K562 (cell line): ENCODE measurements around the gene NTM. TPM values are rescaled to one million over a fixed set of nuclear protein-coding genes. Genes with fewer than 3 reads are reported as not detected.
"Not testable (repeated sequence)": the region's sequence is repeated elsewhere in the genome, so short reads cannot be mapped to it uniquely, and the experiment has no call there.

ENCODE experiments used
- ATAC-seq: fragments of 200-7000 bp; cut with Tn5 transposase; 3 replicates; pipeline ENCODE4 v1.9.1; 2020; ENCODE audit warnings: moderate library complexity
- BruUV-seq: library from RNA; stranded (reverse); fragments of 400-500 nt; replicated peaks from 2 replicates; lab custom pipeline; 2021; lab: Mats Ljungman, UMichigan
- CTCF ChIA-PET: fragments of 300-600 bp; formaldehyde crosslinking; extraction: SDS; loops from one replicate; lab custom pipeline; 2021; ENCODE audit warnings: low intra/inter-chr PET ratio; lab: Yijun Ruan, JAX
- POLR2A ChIA-PET: fragments of 300-600, 350-650 bp; sonication (Branson Sonifier 250); formaldehyde crosslinking; extraction: SDS; loops from one replicate; lab custom pipeline; 2021; ENCODE audit warnings: antibody characterized with exemption, inconsistent platforms; lab: Yijun Ruan, JAX
- DNase-seq, 4 experiments: peaks; one replicate each; pipeline versions ENCODE4 v3.0.0 to v3.0.0-alpha.2; 2011 to 2018; ENCODE audit warnings: low spot score in 3 of 4, mixed read lengths in 3 of 4; ENCODE audit errors: extremely low read depth in 1 of 4
- FAIRE-seq: peaks from 2 replicates; lab custom pipeline; 2011; peaks lifted over from hg19 to GRCh38; lab: Jason Lieb, UNC
- H2AFZ ChIP-seq: 2 replicates; pipeline ENCODE4 v1.6.0; 2011; ENCODE audit warnings: low read depth, low read length, control low read depth, inconsistent platforms
- H3K27ac ChIP-seq: fragments of 200-600 bp; 3 replicates; pipeline ENCODE4 v1.8.0; 2011; ENCODE audit warnings: low read depth, mild to moderate bottlenecking, control low read depth, inconsistent platforms, low read length, moderate library complexity, mixed read lengths; ENCODE audit errors: extremely low read depth
- H3K27me3 ChIP-seq, 2 experiments: fragments of 300-600 bp in 1 of 2; 2 replicates in 1 of 2; 3 replicates in 1 of 2; pipeline versions ENCODE4 v1.6.0 to v1.8.0; 2011; ENCODE audit warnings: inconsistent platforms in 2 of 2, low read length in 2 of 2, mild to moderate bottlenecking in 1 of 2, mixed read lengths in 1 of 2, moderate library complexity in 1 of 2; ENCODE audit not compliant: control insufficient read depth in 2 of 2, insufficient read depth in 2 of 2
- H3K36me3 ChIP-seq: fragments of 300-600 bp; 3 replicates; pipeline ENCODE4 v1.8.0; 2011; ENCODE audit warnings: mild to moderate bottlenecking, low read length, inconsistent platforms; ENCODE audit not compliant: control insufficient read depth, insufficient read depth
- H3K4me1 ChIP-seq, 2 experiments: fragments of 200-600 bp in 1 of 2; replicated peaks in 1 of 2; 2 replicates in 1 of 2; 3 replicates in 1 of 2; pipeline versions ENCODE4 v1.5.1 to v1.8.0; 2011; ENCODE audit warnings: inconsistent platforms in 2 of 2, low read length in 2 of 2, mild to moderate bottlenecking in 1 of 2, mixed read lengths in 1 of 2, moderate library complexity in 1 of 2; ENCODE audit not compliant: control insufficient read depth in 2 of 2, insufficient read depth in 2 of 2
- H3K4me2 ChIP-seq: 2 replicates; pipeline ENCODE4 v1.6.1; 2011; ENCODE audit warnings: low read length, control low read depth, inconsistent platforms, mixed read lengths; ENCODE audit not compliant: insufficient read depth
- H3K4me3 ChIP-seq: fragments of 200-600 bp; sonication (generic), shearing (Covaris generic); 2 replicates; pipeline ENCODE4 v1.5.1; 2016; ENCODE audit warnings: control low read depth, inconsistent platforms
- H3K79me2 ChIP-seq: fragments of 200-600 bp; 3 replicates; pipeline ENCODE4 v1.8.0; 2011; ENCODE audit warnings: low read length, inconsistent platforms; ENCODE audit not compliant: control insufficient read depth, insufficient read depth
- H3K9ac ChIP-seq, 2 experiments: 2 replicates each; pipeline versions ENCODE4 v1.6.0 to v1.6.1; 2011; ENCODE audit warnings: low read depth in 2 of 2, low read length in 2 of 2, control low read depth in 1 of 2, inconsistent platforms in 1 of 2, mild to moderate bottlenecking in 1 of 2, mixed read lengths in 1 of 2; ENCODE audit not compliant: insufficient read depth in 1 of 2
- H3K9me1 ChIP-seq: one replicate; pipeline ENCODE4 v1.6.0; 2011; ENCODE audit warnings: inconsistent platforms, mild to moderate bottlenecking, low read length, moderate library complexity; ENCODE audit not compliant: control insufficient read depth, insufficient read depth
- H3K9me3 ChIP-seq: replicated peaks from 2 replicates; pipeline ENCODE4 v1.5.1; 2011; ENCODE audit warnings: low read depth, low read length, inconsistent platforms; ENCODE audit not compliant: control insufficient read depth, insufficient read depth
- H4K20me1 ChIP-seq: replicated peaks from 2 replicates; pipeline ENCODE4 v1.6.1; 2011; ENCODE audit warnings: low read length, inconsistent platforms, mixed read lengths; ENCODE audit not compliant: control insufficient read depth, insufficient read depth
- BCL6 ChIP-seq: fragments of 250-450 bp; sonication (Bioruptor Pico); IDR thresholded peaks from 2 replicates; pipeline ENCODE4 v1.4.0; 2020
- EP400 ChIP-seq: fragments of 450-650 bp; IDR thresholded peaks from 2 replicates; pipeline ENCODE4 v1.6.1; 2017; ENCODE audit warnings: antibody characterized with exemption, mild to moderate bottlenecking, moderate library complexity
- GTF3C2 ChIP-seq: IDR thresholded peaks from 3 replicates; pipeline ENCODE4 v1.6.1; 2011; ENCODE audit warnings: borderline replicate concordance, mild to moderate bottlenecking, moderate library complexity; ENCODE audit not compliant: insufficient read length; ENCODE audit errors: extremely low read depth
- HNRNPH1 ChIP-seq: fragments of 200-400 bp; formaldehyde crosslinking; optimal IDR thresholded peaks from 2 replicates; pipeline ENCODE3; 2017; ENCODE audit warnings: low read depth, mild to moderate bottlenecking, low read length, moderate library complexity
- NR1H2 ChIP-seq: sonication (generic); formaldehyde crosslinking; IDR thresholded peaks from 2 replicates; pipeline ENCODE4 v1.4.0; 2020; ENCODE audit warnings: mild to moderate bottlenecking, missing genetic modification reagents
- NR2C1 ChIP-seq, 2 experiments: fragments of 450-650 bp; IDR thresholded peaks; 2 replicates each; pipeline ENCODE4 v1.6.1; 2017; ENCODE audit warnings: mild to moderate bottlenecking in 2 of 2, antibody characterized with exemption in 1 of 2, inconsistent platforms in 1 of 2, missing compliant biosample characterization in 1 of 2, missing genetic modification characterization in 1 of 2
- PHB ChIP-seq: fragments of 250-450 bp; sonication (Bioruptor Pico); IDR thresholded peaks from 2 replicates; pipeline ENCODE4 v1.5.0; 2021
- RBM25 ChIP-seq: fragments of 200-400 bp; formaldehyde crosslinking; IDR thresholded peaks from 2 replicates; pipeline ENCODE4 v1.6.1; 2018; ENCODE audit warnings: low read length, low read depth, moderate library complexity; ENCODE audit not compliant: severe bottlenecking
- RFX7 ChIP-seq: fragments of 250-450 bp; sonication (Bioruptor Pico); IDR thresholded peaks from 2 replicates; pipeline ENCODE4 v1.5.1; 2021; ENCODE audit warnings: mild to moderate bottlenecking
- TRIM28 ChIP-seq: fragments of 450-650 bp; IDR thresholded peaks from 2 replicates; pipeline ENCODE4 v1.6.1; 2017
- ZBTB9 ChIP-seq: fragments of 450-650 bp; formaldehyde crosslinking; IDR thresholded peaks from 2 replicates; pipeline ENCODE4 v1.4.0; 2020; ENCODE audit warnings: mild to moderate bottlenecking, moderate library complexity
- ZNF589 ChIP-seq: fragments of 200-800 bp; sonication (Bioruptor generic); IDR thresholded peaks from 2 replicates; pipeline ENCODE4 v1.6.1; 2016; ENCODE audit warnings: low read depth, missing genetic modification characterization, missing compliant biosample characterization
- ZNF830 ChIP-seq: fragments of 250-450 bp; sonication (Bioruptor Pico); IDR thresholded peaks from 2 replicates; pipeline ENCODE4 v1.5.0; 2021; ENCODE audit warnings: mild to moderate bottlenecking
- WGBS: fragments of 100-300 bp; shearing (Covaris generic); methylation state at CpG from one replicate; pipeline ENCODE4 v1.1.6; 2016; ENCODE audit warnings: low coverage, mixed read lengths; ENCODE audit not compliant: insufficient coverage; ENCODE audit errors: missing lambda C conversion rate; 5-methylcytosine and 5-hydroxymethylcytosine counted together
- in situ Hi-C: fragments of 300-500 bp; cut with MboI; formaldehyde crosslinking; loops from 4 replicates; pipeline ENCODE4 v1.15.0; 2018; ENCODE audit warnings: inconsistent platforms, mixed read lengths
- intact Hi-C: fragments of 100-400 bp; cut with micrococcal nuclease; formaldehyde crosslinking; loops from 2 replicates; pipeline ENCODE4 v1.14.2; 2022
- polyA plus RNA-seq, 8 experiments: library from polyadenylated mRNA; depleted of rRNA in 4 of 8; stranded (reverse) in 5 of 8; unstranded in 3 of 8; fragments of >200 nt; fragmentation: Nextera tagmentation in 2 of 8; fragmentation: Illumina TruSeq in 1 of 8; extraction: Ambion mirVana in 2 of 8; extraction: Trizol in 1 of 8; gene quantifications; 2 replicates each; pipeline versions ENCODE4 v1.2.1 to v1.2.3, GENCODE V29; 2011 to 2014; ENCODE audit warnings: inconsistent platforms in 1 of 8, missing spikeins in 1 of 8
- total RNA-seq, 7 experiments: library from RNA; depleted of rRNA in 6 of 7; stranded (reverse); fragments of >200 nt in 6 of 7; fragmentation: Illumina TruSeq in 2 of 7; extraction: Trizol in 2 of 7; gene quantifications; 2 replicates each; pipeline versions ENCODE4 v1.2.1 to v1.2.3, GENCODE V29; 2011 to 2021; ENCODE audit warnings: low replicate concordance in 1 of 7

NTM gene
- total and polyA plus RNA-seq, 9 of the 15 experiments (the other 6 are each of a cell fraction or from before 2014, with no cell fraction given) = not detected

GRCh38 chr11:131424257-131424876 is 54.0 kb downstream of the NTM start:
- H3K9ac ChIP-seq, FAIRE-seq, H3K4me3 ChIP-seq, H2AFZ ChIP-seq, H3K79me2 ChIP-seq, H3K4me2 ChIP-seq, in situ Hi-C loops, POLR2A ChIA-PET, H3K9me1 ChIP-seq, H3K4me1 ChIP-seq, H3K9me3 ChIP-seq, BruUV-seq, CTCF ChIA-PET, H3K36me3 ChIP-seq, H3K27ac ChIP-seq, H3K27me3 ChIP-seq, DNase-seq, H4K20me1 ChIP-seq, ATAC-seq, intact Hi-C loops: not testable (repeated sequence)
- WGBS = 5% methylated on average over 4 of the region's 8 CpGs
- TF ChIP-seq RBM25 = peak; percentile 46

GRCh38 chr11:131425285-131425684 is 54.9 kb downstream of the NTM start:
- H3K79me2 ChIP-seq = no peaks in the 10 kb centered on the region
- H3K27me3 ChIP-seq = no peaks in the 10 kb centered on the region; a peak in 1 of 5 replicates
- ATAC-seq (no peak), FAIRE-seq (no peak), DNase-seq (no peak)
- no peaks in the 10 kb centered on the region for H3K9me3 ChIP-seq
- no peak overlapping the region for H2AFZ ChIP-seq
- H3K9me1 ChIP-seq = no peaks in the 10 kb centered on the region
- H3K4me2 ChIP-seq = no peak overlapping the region
- H3K36me3 ChIP-seq = no peaks in the 10 kb centered on the region
- in situ Hi-C loops (no loop called here), intact Hi-C loops (no loop called here)
- no peaks in the 10 kb centered on the region for H4K20me1 ChIP-seq
- H3K27ac ChIP-seq = no peak overlapping the region
- ChIA-PET CTCF (no interaction called here), POLR2A (no interaction called here)
- H3K4me3 ChIP-seq = no peak overlapping the region
- no peak overlapping the region for H3K9ac ChIP-seq
- WGBS = 3% methylated on average over 5 of the region's 5 CpGs
- BruUV-seq = no TSS peak
- no peaks in the 10 kb centered on the region for H3K4me1 ChIP-seq
- TF ChIP-seq ZNF830 (CRISPR knock-in tag) (no peak), ZNF589 (no peak), NR1H2 (CRISPR knock-in tag) (no peak), NR2C1 (IDR thresholded peaks at IDR 0.05) (no peak), NR2C1 (tag; IDR thresholded peaks at IDR 0.05) (no peak), HNRNPH1 (no peak), EP400 (no peak), ZBTB9 (CRISPR knock-in tag) (no peak), BCL6 (no peak), GTF3C2 (no peak), RFX7 (CRISPR knock-in tag) (no peak), TRIM28 (no peak), PHB (CRISPR knock-in tag) (no peak)
